ENCODE data around the gene ZSCAN5A. TPM values are rescaled to one million over a fixed set of nuclear protein-coding genes. Genes with fewer than 3 reads are reported as not detected.
A peak's percentile ranks its signal among the peaks of the same experiment; 100 is the strongest.
"Not testable (repeated sequence)": the region's sequence is repeated elsewhere in the genome, so short reads cannot be mapped to it uniquely, and the experiment has no call there.

The ZSCAN5A gene
- polyA plus RNA-seq, 3 donors: 12.2 to 21.6 (median 20.3) TPM

GRCh38 chr19:56317749-56318148 lies 3.1 kb upstream of the ZSCAN5A start:
- no peak for DNase-seq

GRCh38 chr19:56316728-56317127 lies 2.1 kb upstream of the ZSCAN5A start:
- DNase-seq: no peak

- DNase-seq: peak; percentile 99
These were observed 614 bp upstream of the ZSCAN5A start for GRCh38 chr19:56315077-56315828.

GRCh38 chr19:56314018-56314380 lies 640 bp downstream of the ZSCAN5A start:
- DNase-seq: peak; percentile 37

- DNase-seq: no peak
These were observed 1.6 kb downstream of the ZSCAN5A start for GRCh38 chr19:56312787-56313657.

GRCh38 chr19:56312342-56312741 lies 2.3 kb downstream of the ZSCAN5A start:
- no peak for DNase-seq

- DNase-seq: no peak
These were observed 4.2 kb downstream of the ZSCAN5A start for GRCh38 chr19:56310462-56310861.

- no peak for DNase-seq
These were observed 5.0 kb downstream of the ZSCAN5A start for GRCh38 chr19:56309511-56310185.

- DNase-seq: no peak
These were observed 5.8 kb downstream of the ZSCAN5A start for GRCh38 chr19:56308792-56309191.

GRCh38 chr19:56307062-56307461 lies 7.6 kb downstream of the ZSCAN5A start:
- not testable (repeated sequence) for DNase-seq

- no peak for DNase-seq
These were observed 8.6 kb downstream of the ZSCAN5A start for GRCh38 chr19:56306016-56306415.

GRCh38 chr19:56304243-56304642 lies 10.4 kb downstream of the ZSCAN5A start:
- DNase-seq: no peak

- no peak for DNase-seq
These were observed 12.6 kb downstream of the ZSCAN5A start for GRCh38 chr19:56301886-56302620.

GRCh38 chr19:56301155-56301554 lies 13.5 kb downstream of the ZSCAN5A start:
- DNase-seq: no peak

GRCh38 chr19:56299688-56300087 lies 15.0 kb downstream of the ZSCAN5A start:
- no peak for DNase-seq

- no peak for DNase-seq
These were observed 17.6 kb downstream of the ZSCAN5A start for GRCh38 chr19:56297010-56297409.

GRCh38 chr19:56295531-56296455 lies 18.8 kb downstream of the ZSCAN5A start:
- DNase-seq: no peak

GRCh38 chr19:56294549-56294948 lies 20.1 kb downstream of the ZSCAN5A start:
- no peak for DNase-seq

- DNase-seq: no peak
These were observed 22.8 kb downstream of the ZSCAN5A start for GRCh38 chr19:56291867-56292266.

GRCh38 chr19:56290104-56290503 lies 24.5 kb downstream of the ZSCAN5A start:
- DNase-seq: no peak

GRCh38 chr19:56284746-56285145 lies 29.9 kb downstream of the ZSCAN5A start:
- no peak for DNase-seq
